COLO668 (cell line): ENCODE results near the gene UBAC2.
"Not testable (repeated sequence)": the region's sequence is repeated elsewhere in the genome, so short reads cannot be mapped to it uniquely, and the experiment has no call there.

ENCODE experiments used
- DNase-seq: peaks from one replicate; lab custom pipeline; 2025; ENCODE audit not compliant: unreplicated experiment; lab: John Stamatoyannopoulos, UW

The UBAC2 gene

DNA sequence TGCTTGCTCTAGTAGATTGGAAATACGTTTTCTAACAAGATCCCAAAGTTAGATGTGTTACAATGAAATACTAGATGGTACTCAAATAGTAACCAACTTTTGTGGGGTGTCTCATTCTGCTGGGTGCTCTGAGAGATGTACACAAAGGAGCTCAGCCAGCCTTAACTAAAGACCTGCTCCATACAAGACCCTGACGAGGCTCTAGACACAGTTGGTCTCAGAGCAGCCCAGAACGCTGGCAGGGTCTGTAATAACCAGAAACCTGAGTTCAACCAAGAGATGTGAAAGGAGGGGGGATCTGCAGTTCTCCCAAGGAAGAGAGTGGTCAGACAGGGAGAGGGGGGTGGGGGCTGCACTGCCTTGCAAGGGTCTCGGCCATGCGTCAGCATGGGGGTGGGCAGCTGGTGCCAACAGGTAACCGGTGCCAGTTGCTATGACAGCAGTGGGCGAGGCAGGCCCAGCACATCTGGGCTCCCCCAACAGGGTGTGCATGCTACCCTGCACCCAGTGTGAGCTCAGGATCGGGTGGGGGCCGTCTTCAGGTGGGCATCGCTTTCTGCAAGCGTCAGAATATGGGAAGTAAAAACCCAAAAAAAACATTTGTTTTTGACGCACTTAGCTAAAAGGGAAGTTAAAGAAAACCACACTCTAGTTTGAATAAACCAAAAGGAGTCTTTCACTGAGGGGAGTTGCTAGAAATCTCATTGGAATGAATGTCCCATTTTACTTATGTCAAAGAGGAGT is 174.5 kb downstream of the UBAC2 start:
- no peak for DNase-seq

DNA sequence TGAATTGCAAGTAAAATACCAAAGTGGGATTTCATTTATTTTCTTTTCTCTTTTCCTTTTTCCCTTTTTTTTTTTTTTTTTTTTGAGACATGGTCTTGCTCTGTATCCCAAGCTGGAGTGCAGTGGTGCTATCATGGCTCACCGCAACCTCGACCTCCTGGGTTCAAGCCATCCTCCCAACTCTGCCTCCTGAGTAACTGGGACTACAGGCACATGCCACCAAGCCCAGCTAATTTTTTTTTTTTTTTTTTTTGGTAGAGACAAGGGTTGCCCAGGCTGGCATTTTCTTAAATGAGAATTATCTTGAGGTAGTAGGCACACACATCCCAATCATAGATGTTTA is 175.1 kb downstream of the UBAC2 start:
- no peak for DNase-seq

DNA sequence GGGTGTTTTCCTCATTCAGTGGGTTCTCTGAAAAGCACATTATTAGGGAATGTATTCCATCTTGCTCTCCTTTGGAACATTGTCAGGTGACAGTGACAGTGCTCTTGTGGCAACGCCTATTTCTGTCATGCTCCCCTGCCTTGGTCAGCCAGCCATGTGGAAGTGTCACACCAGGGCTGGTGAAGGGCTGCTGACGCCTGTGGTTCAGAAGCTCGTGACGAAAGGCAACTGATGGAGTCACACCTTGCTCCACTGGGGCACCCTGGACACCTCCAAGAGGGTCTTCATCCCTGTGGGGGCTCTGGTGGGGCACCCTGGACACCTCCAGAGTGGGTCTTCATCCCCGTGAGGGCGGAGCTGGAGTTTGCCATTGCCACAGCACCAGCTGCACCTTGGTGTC is 175.5 kb downstream of the UBAC2 start:
- no peak for DNase-seq

DNA sequence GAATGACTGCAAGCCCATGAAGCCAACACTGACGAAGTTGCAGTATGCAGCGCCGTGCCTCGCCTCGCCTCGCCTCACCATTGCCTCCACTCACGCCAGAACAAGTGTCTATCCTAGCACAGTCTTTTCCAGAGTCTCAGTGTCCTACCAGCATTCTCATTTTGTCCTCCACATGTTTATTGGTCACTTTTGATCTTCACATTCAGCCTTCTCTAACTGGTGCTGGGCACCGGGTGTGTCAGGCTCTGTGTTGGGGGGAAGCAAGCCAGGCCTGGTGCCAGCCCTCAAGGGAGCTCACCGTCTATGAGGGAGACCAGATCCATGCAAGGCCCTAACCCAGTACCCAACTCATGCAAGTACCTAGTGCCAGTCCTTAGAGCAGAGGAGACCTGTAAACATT is 176.3 kb downstream of the UBAC2 start:
- no peak for DNase-seq

DNA sequence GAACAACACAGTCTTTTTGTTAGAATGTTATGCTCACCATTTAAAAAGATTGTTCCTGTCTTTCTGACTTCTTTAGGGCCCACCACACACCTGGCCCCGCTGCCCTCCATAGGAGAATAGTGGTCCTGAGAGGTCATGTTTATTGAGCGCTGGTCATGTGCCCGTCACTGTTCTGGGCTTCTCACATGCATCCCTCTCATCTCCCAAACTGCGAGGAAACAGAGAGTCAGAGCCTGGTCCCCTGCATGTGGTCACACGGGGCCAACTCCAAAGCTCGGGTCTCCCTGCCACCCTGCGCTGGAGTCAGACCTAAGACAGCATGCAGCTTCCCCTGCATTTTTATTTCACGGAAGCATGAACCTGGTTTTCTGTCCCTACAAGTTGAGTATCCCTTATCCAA is 177.0 kb downstream of the UBAC2 start:
- no peak for DNase-seq

DNA sequence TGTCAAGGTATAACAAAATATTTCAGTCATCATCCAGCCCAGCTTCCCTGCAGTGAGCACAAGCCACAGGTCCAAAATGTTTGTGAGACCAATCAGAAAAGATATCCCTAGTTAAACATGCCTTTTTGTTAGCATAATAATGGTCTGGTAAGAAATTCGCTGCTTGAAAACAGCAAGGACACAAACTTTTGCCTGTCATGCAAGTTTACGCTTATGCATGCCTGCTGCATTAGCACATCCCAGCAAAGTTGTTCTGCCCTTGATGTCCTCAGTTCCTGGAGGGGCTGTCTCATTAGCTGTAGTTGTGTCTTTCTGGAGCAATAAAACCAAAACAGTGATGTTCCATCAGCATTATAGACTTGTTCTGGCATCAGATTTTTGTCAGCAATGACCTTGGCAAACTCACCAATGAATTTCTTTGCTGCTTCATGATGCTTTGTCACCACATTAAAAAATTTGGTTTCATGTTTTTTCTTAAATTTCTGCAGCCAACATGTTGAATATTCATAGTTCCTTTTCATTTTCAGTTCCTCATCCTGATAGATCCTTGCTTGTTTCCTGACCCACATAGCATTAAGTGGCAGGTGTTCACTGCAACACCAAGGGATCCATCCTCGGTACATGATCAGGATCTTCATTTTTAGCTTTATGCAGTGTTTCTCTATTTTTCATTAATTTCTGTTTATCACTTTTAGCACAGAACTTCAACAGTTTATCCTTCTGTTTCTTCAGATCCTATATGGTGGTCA is 178.5 kb downstream of the UBAC2 start:
- no peak for DNase-seq

DNA sequence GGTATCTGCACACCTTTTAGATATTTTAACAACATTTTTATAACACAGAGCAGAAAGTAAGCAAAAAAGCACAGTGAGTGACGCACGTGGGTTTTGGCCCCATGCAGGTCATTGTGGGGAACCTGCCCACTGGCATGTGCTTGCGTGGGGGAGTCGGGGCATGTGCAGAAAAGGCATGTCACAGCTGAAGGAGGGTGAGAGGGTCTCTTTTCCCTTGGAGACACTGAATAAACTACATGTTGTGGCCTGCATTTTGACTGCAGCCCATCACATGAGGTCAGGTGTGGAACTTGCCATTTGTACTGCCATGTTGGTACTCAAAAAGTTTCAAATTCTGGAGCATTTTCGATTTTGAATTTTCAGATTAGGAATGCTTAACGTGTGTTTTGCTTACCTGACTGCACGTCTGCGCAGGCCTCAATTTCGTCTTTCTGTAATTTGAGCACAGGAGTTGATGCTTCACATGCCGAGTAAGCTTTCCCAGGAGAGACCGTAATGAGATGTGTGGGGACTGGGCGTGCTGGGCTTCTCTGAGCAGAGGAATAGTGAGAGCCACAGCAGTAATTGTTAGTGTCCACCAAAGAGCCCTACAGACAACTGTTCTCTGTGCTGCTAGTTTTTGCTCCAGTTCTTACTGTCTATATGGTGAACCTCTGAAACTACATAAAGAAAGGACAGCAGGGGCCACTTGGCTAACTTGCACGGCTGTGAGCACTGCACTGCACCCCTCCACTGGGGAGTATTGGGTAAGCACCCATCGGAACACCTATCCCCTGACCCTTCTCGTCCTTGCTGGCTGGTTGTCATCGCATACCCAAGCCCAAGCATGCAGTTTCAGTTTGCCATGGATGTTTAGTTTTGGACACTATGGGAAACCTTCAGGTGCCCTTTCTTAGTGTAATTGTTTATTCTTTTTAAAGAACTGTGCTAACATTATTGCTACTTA is 179.5 kb downstream of the UBAC2 start:
- no peak for DNase-seq

DNA sequence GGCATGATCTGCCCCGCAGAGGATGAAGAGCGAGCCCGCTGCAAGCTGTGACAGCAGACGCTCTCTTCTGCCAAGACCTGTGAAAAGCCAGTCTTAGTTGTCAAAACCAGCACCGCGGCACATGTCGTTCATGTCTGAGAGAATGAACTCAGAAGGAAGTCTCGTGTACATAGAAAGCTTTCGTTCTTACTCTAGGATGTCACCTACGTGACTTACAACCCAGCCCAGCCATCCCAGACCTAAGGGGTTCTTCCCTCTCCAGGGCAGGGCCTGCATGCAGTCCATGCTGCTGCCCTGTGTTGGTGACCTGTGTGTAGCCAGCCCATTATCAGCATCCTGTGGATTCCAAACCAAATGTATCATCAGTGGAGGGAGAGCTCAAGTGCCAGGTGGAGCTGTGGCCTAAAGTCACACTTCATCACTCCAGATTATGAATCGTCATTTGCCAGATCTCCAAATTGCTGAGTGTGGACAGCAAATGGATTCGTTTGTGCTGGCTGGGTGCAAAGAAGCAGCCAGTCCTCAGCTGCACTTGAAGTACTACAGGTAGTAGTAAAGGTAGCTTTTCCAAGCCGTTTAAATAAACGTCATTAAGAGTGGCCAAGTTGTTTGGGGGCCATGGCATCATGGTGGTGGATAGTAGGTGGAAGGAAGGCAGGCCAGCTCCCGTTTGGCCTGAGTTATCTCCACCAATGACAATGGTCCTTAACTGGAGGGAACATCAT is 180.4 kb downstream of the UBAC2 start:
- no peak for DNase-seq

DNA sequence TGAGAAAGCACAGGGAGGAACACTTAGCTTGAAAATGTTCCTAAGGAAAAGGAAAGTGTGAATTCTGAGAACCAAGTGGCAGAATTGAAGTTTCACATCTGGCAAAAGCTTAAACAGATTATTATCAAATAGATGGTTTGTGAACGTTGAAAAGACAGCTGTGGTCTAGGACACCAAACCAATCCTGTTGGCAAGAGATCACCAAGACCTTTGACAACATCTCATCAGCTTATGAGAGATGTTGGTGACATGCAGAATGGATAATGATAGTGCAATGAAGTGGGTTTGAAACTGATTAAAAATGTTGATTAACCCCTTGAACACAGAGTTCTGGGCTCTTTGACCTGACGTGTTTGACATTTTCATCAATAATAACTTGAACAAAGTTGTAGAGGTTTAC is 181.1 kb downstream of the UBAC2 start:
- DNase-seq, result no peak

DNA sequence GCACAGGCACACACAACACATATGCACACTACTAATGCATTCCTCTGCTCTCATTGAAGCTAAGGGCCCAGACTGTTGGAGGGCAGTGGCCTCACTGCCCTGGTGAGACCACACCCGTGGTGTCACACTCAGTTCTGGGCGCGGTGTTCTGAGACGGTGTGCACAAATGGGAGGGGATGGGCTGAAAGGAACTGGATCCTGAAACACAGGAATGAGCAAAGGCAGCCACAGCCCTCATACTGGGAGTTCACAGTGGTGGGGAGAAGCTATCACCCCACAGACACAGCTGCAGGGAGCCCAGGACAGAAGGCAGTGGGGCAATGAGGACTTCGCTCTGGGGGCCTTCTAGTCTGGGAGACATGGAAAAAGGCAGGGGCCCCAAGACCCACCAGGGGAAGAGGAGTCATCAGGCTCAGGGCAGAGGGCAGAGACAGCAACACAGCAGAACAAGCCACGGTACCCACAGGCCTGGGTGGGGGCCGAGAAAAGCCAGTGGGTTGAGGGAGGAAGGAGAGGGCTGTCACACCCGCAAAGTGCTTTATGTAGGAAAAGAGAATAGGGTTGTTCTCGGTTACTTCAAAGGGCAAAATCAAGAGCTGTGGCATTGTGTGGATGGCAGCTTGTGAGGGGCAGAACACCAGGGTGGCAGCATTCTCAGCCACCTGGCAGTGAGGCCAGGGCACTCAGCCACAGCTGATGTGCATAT is 181.9 kb downstream of the UBAC2 start:
- no peak for DNase-seq

DNA sequence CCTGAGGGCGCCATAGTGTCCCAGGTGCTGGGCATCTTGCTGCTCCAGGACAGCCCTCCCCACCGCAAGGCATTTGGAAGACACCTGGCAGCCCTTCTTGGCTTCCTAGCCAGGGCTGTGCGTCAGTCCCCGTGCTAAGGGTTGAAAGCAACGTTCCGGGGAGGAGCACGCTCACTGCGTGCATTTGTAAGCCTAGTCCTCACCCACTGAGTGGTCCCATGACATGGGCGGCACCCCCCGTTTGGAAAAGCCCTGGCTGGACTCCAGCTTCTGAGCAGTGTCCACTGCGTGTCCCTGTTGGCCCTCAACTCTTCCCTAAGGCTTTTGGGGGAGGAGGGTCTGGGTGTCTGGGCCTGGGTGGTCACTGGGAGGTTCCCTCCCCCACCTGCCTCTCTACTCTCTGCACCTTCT is 182.9 kb downstream of the UBAC2 start:
- DNase-seq, result no peak

DNA sequence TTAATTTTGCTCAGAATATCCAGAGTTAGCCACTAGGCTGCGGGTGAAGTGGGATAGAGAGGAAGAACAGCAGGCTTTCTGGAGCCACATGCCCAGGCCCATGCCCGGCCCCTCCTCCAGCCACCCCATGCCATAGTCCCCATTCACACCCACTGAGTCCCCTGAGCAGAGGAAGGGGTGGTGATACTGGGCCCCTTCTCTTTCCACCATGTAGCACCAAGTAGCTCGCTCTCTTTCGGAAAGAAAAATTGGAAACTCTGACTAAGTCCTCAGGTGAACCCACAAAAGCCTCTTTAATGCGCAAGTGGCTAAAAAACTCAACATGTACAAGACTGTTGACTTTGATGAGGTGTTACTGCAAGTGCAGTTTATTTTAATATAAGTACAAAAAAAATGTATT is 183.3 kb downstream of the UBAC2 start:
- no peak for DNase-seq

DNA sequence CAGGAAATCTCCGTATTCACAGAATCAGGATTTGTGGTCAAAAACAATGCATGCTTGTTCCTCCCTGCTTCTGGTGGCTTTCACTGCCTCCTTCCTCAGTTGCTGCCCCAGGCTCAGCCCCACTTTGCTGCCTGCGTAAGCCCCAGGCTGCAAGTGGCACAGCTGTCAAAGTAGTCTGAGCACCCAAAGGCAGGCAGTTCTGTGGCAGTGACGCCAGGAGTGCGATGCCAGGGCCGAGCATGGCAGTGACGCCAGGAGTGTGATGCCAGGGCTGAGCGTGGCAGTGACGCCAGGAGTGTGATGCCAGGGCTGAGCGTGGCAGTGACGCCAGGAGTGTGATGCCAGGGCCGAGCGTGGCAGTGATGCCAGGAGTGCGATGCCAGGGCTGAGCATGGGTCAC is 183.8 kb downstream of the UBAC2 start:
- no peak for DNase-seq

DNA sequence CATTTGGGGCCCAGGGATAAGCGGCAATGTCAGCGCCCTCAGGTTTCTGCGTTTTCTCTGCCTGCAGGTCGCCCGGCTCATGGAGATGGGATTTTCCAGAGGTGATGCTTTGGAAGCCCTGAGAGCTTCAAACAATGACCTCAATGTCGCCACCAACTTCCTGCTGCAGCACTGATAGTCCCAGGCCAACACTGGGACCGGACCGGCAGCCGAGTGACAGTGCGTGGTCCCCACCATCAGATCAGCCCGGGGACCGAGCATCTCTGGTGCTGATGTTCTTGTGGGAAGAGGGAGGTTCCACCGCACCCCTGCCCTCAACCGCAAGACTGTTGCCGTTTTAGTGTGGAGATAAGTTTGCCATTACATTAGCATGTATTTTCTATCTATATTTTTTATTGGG is 184.5 kb downstream of the UBAC2 start:
- DNase-seq, result no peak

DNA sequence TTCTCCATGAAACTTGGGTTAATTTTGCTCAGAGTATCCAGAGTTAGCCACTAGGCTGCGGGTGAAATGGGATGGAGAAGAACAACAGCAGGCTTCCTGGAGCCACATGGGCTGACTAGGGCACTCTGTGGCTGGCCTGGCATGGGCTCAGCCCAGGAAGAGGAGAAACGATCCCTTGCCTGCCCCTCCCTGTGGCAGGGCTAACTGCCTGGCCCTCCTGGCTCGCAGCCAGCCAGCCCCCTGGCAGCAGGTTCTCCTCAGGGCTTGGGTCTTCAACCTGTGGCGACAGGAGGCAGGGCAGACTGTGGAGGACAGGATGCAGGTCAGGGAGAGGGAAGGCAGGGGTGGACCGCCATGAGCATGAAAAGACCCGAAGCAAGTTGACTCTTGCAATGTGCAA is 185.3 kb downstream of the UBAC2 start:
- no peak for DNase-seq

DNA sequence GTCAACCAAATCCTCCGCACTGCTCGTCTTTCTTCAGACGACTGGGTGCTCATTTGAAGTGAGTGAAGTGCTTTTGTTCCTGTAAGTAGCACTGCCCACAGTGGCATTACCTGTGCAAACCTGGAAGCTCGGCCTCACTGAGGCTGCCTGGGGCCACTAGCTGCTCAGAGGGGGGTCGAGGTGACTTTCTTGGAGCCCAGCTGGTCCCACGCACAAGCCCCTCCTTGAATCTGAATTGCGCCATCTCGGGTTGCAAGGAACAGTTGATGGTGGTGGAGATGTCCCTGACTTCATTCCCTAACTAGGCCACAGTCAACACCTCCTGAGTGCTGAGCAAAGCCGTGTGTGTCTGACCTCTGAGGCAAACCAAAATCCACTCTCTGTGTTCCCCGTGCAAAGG is 185.8 kb downstream of the UBAC2 start:
- DNase-seq, result no peak

DNA sequence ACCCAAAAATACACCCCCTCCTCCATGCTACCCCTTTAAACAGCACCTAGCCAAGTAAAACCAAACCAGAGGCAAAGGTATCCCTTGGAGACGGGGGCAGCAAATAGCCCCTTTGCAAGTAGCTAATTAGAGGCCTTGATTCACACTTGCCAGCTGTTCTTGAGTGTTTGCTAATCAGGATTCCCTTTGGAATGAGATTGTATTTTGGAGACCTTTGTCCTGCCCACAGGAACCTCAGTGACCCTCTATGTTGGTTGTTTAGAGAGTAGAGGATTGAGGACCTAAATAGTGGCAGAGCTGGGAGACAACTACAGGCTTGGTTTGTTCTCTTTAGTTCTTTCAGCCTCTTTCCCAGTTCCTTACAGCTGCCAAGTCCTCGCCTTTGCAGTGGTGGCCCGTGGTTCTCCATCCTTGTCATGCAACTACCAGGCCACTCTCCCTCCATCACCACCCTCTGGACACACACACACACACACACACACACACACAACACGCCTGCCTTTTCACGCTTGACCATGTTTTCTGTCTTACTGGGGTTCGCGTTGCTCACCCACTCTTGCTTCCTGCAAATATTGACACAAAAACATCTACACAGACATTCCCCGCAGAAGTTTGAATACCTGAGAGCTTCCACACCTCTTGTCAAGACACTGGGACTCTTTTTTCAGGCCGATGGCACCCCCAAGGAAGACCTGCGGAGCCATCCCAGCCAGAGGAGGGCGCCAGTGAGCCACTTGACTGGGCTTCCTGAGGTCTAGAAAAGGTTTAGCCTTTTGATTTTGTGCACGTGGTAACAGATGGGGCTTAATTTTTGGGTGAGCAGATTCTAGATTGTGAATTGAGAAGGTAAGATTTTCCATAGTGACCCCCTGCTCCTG is 186.5 kb downstream of the UBAC2 start:
- DNase-seq, result peak; percentile 60

DNA sequence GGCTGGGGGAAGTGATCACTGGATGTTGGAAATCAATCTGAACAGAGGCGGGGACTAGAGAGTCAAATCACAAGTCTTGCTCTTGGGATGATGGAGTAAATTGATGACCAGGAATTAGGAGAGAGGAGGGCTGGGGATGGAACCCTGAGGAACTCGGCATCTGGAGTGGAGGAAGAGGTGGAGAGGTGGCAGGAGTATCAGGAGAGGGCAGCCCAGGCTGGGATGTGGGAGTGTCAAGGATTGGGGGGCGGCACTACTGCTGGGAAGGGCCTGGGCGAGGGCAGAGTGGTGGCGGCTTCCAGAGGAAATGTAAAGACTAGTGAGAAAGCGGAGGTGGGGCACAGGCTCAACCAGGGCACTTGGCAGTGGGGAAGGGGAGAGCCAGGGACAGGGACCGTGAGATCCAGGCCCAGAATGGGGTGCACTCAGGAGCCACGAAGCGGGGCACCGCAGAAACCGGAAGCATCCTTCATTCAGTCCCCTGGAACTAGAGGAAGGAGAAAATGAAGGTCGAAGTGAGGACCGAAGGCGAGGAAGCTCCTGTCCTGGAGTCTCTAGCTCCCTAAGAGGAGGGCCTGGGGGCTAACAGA is 187.8 kb downstream of the UBAC2 start:
- DNase-seq, result no peak

DNA sequence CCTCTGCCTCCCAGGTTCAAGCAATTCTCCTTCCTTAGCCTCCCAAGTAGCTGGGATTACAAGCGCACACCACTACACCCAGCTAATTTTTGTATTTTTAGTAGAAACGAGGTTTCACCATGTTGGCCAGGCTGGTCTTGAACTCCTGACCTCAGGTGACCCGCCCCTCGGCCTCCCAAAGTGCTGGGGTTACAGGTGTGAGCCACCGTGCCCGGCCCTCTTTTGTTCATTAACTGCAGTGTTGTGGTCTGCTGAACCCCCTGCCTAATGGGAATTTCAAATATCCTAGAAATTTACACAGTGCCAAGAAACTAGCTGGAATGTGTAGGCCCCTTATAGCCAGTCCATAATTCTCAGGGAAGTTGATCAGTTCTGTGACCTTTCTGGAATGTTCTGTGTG is 188.4 kb downstream of the UBAC2 start:
- not testable (repeated sequence) for DNase-seq
